ENCODE measurements around the gene NTRK1. TPM values are rescaled to one million over a fixed set of nuclear protein-coding genes. Genes with fewer than 3 reads are reported as not detected.

The NTRK1 gene
- total RNA-seq, 2 donors from 2014 or later, result 0.42 to 0.81 TPM

- ATAC-seq (ENCODE audit: insufficient number of reproducible peaks, low FRiP score, low read depth) (no peak), DNase-seq (ENCODE audit: low spot score) (no peak)
- Histone ChIP-seq H3K36me3 (no peaks in the 10 kb centered on the region), H3K4me1 (ENCODE audit: control insufficient read depth in 1 of 2, low read depth in 2 of 2) (peaks cover 16 to 27% of the 10 kb centered on the region in 2 donors), H3K9me3 (no peaks in the 10 kb centered on the region), H3K27ac (no peak overlapping the region), H3K27me3 (replicated peaks; ENCODE audit: insufficient read depth) (peaks cover 15% of the 10 kb centered on the region), H3K4me3 (no peak overlapping the region)
- TF ChIP-seq CTCF (IDR thresholded peaks at IDR 0.05), result no peak
These were observed 3.1 kb upstream of the NTRK1 start for GRCh38 chr1:156857532-156857931.

- Histone ChIP-seq H3K9me3 (no peaks in the 10 kb centered on the region), H3K4me1 (ENCODE audit: control insufficient read depth in 1 of 2, low read depth in 2 of 2) (peaks cover 16 to 27% of the 10 kb centered on the region in 2 donors), H3K36me3 (no peaks in the 10 kb centered on the region), H3K4me3 (peak overlapping the region; percentile 64), H3K27me3 (replicated peaks; ENCODE audit: insufficient read depth) (peaks cover 15% of the 10 kb centered on the region), H3K27ac (no peak overlapping the region)
- no peak for DNase-seq (ENCODE audit: low spot score)
- no peak for ATAC-seq (ENCODE audit: insufficient number of reproducible peaks, low FRiP score, low read depth)
- TF ChIP-seq CTCF (IDR thresholded peaks at IDR 0.05), result no peak
These were observed 2.1 kb upstream of the NTRK1 start for GRCh38 chr1:156858555-156858956.

- Histone ChIP-seq H3K4me1 (ENCODE audit: control insufficient read depth in 1 of 2, low read depth in 2 of 2) (peaks cover 16 to 27% of the 10 kb centered on the region in 2 donors), H3K36me3 (no peaks in the 10 kb centered on the region), H3K27me3 (replicated peaks; ENCODE audit: insufficient read depth) (peaks cover 15% of the 10 kb centered on the region), H3K4me3 (peak within 1 kb of the TSS; percentile 64), H3K27ac (no peak within 1 kb of the TSS), H3K9me3 (no peaks in the 10 kb centered on the region)
- DNase-seq (ENCODE audit: low spot score) (no peak), ATAC-seq (ENCODE audit: insufficient number of reproducible peaks, low FRiP score, low read depth) (no peak)
- TF ChIP-seq CTCF (IDR thresholded peaks at IDR 0.05), result no peak
These were observed 1.6 kb upstream of the NTRK1 start, which contains the start of gene INSRR for GRCh38 chr1:156858959-156859522. TSS of gene INSRR (minus strand) at chr1:156859117. CDS start at chr1:156858621, 496 bp downstream.

- Histone ChIP-seq H3K27ac (no peak overlapping the region), H3K36me3 (no peaks in the 10 kb centered on the region), H3K4me3 (peak overlapping the region; percentile 64), H3K4me1 (ENCODE audit: control insufficient read depth in 1 of 2, low read depth in 2 of 2) (peaks cover 16 to 27% of the 10 kb centered on the region in 2 donors), H3K27me3 (replicated peaks; ENCODE audit: insufficient read depth) (peaks cover 15% of the 10 kb centered on the region), H3K9me3 (no peaks in the 10 kb centered on the region)
- DNase-seq (ENCODE audit: low spot score), result no peak
- TF ChIP-seq CTCF (IDR thresholded peaks at IDR 0.05), result no peak
- no peak for ATAC-seq (ENCODE audit: insufficient number of reproducible peaks, low FRiP score, low read depth)
These were observed 1.0 kb upstream of the NTRK1 start for GRCh38 chr1:156859523-156860112.

- Histone ChIP-seq H3K4me3 (peak overlapping the region; percentile 64), H3K4me1 (ENCODE audit: control insufficient read depth in 1 of 2, low read depth in 2 of 2) (peaks cover 16 to 27% of the 10 kb centered on the region in 2 donors), H3K9me3 (no peaks in the 10 kb centered on the region), H3K27me3 (replicated peaks; ENCODE audit: insufficient read depth) (peaks cover 15% of the 10 kb centered on the region), H3K36me3 (no peaks in the 10 kb centered on the region), H3K27ac (no peak overlapping the region)
- no peak for ATAC-seq (ENCODE audit: insufficient number of reproducible peaks, low FRiP score, low read depth)
- no peak for DNase-seq (ENCODE audit: low spot score)
- peak; percentile 57 for TF ChIP-seq CTCF (IDR thresholded peaks at IDR 0.05)
These were observed 495 bp upstream of the NTRK1 start for GRCh38 chr1:156860113-156860627.
